CD4-positive, alpha-beta T cell treated with Interleukin-4 for 1 hour (primary cell): ENCODE results near the gene AFF1.

Source experiments
- DNase-seq, 2 donors: peaks; one replicate each; pipeline ENCODE4 v3.0.0-alpha.2; 2020 to 2022

The AFF1 gene

GRCh38 chr4:87179751-87180150 lies 244.9 kb downstream of the AFF1 start:
- DNase-seq, result no peak

GRCh38 chr4:87180767-87181166 lies 246.0 kb downstream of the AFF1 start:
- DNase-seq, result no peak

GRCh38 chr4:87185146-87185870 lies 250.5 kb downstream of the AFF1 start:
- DNase-seq, result no peak

GRCh38 chr4:87188048-87188447 lies 253.2 kb downstream of the AFF1 start:
- DNase-seq, result no peak

GRCh38 chr4:87188932-87189331 lies 254.1 kb downstream of the AFF1 start:
- DNase-seq, result no peak
